Vagina (tissue), 2 donors: ENCODE results near the gene TERC. TPM values are rescaled to one million over a fixed set of nuclear protein-coding genes. Genes with fewer than 3 reads are reported as not detected.

Experiments
- DNase-seq, 2 donors: peaks; one replicate each; pipeline ENCODE4 v3.0.0-alpha.2; 2017; ENCODE audit errors: extremely low spot score in 2 of 2
- H3K27ac ChIP-seq: fragments of 200-600 bp; sonication (generic); one replicate; pipeline ENCODE4 v1.5.1; 2019
- H3K27me3 ChIP-seq: fragments of 200-600 bp; sonication (generic); one replicate; pipeline ENCODE4 v1.5.1; 2019
- H3K36me3 ChIP-seq, 2 donors: fragments of 200-600 bp; sonication (generic); one replicate each; pipeline ENCODE4 v1.5.1; 2017 to 2019
- H3K4me1 ChIP-seq: fragments of 200-600 bp; sonication (generic); one replicate; pipeline ENCODE4 v1.5.1; 2019
- H3K4me3 ChIP-seq, 2 donors: fragments of 200-600 bp; sonication (generic); 1 replicate in 1 of 2; 2 replicates in 1 of 2; pipeline ENCODE4 v1.5.1; 2016 to 2019
- H3K9me3 ChIP-seq: fragments of 200-600 bp; sonication (generic); one replicate; pipeline ENCODE4 v1.5.1; 2019
- POLR2A ChIP-seq, 2 donors: fragments of 450-650 bp; IDR thresholded peaks; one replicate each; pipeline ENCODE4 v1.6.1; 2017; ENCODE audit warnings: antibody characterized with exemption in 2 of 2, mild to moderate bottlenecking in 2 of 2, moderate library complexity in 2 of 2
- POLR2AphosphoS5 ChIP-seq, 2 donors: sonication (generic); formaldehyde crosslinking; IDR thresholded peaks; one replicate each; pipeline ENCODE4 v1.9.0; 2017; ENCODE audit warnings: antibody characterized with exemption in 2 of 2, mild to moderate bottlenecking in 2 of 2, low read depth in 1 of 2; ENCODE audit not compliant: insufficient read depth in 1 of 2
- intact Hi-C: fragments of 100-400 bp; cut with DNase I; formaldehyde crosslinking; loops from one replicate; pipeline ENCODE4 v1.15.1; 2023
- total RNA-seq: library from RNA; depleted of rRNA; stranded (reverse); fragments of >200 nt; gene quantifications from one replicate; pipeline ENCODE4 v1.2.3, GENCODE V29; 2016
- TF ChIP-seq, protein P1 (sequence below), 3 experiments: fragments of 450-650 bp in 2 of 3; fragments of 200-600 bp in 1 of 3; sonication (generic) in 1 of 3; IDR thresholded peaks; one replicate each; pipeline ENCODE4 v1.5.1; 2017 to 2019; ENCODE audit warnings: antibody characterized with exemption in 3 of 3, mild to moderate bottlenecking in 2 of 3, moderate library complexity in 2 of 3

TERC gene
- total RNA-seq, 1 donor from 2014 or later = 204 TPM

DNA sequence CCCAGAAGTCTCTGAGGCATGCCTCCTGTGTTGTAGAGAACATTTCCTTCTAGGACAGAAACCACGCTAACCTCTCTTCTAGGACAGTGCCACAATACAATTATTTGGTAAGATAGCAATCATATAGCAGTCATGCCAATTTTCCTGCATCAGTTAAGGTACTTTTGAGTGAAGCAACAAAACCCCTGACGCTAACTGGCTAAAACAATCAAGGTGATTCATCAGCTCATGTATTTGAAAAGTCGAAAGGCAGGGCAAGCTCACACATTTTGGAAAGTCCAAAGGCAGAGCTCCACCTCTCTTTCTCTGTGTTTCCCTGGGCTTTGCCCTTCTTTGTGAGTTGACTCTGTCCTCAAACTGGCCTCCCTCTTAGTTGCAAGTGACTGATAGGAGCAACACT is 10.1 kb downstream of the TERC start:
- no peaks in the 10 kb centered on the region for H3K36me3 ChIP-seq
- DNase-seq = no peak
- no peaks in the 10 kb centered on the region for H3K9me3 ChIP-seq
- no peak overlapping the region for H3K27ac ChIP-seq
- intact Hi-C loops = no loop called here
- TF ChIP-seq POLR2AphosphoS5 (IDR thresholded peaks at IDR 0.05; ENCODE audit: insufficient read depth in 1 of 2, low read depth in 1 of 2) (no peak), POLR2A (IDR thresholded peaks at IDR 0.05) (no peak)
- TF ChIP-seq, protein P1, sequence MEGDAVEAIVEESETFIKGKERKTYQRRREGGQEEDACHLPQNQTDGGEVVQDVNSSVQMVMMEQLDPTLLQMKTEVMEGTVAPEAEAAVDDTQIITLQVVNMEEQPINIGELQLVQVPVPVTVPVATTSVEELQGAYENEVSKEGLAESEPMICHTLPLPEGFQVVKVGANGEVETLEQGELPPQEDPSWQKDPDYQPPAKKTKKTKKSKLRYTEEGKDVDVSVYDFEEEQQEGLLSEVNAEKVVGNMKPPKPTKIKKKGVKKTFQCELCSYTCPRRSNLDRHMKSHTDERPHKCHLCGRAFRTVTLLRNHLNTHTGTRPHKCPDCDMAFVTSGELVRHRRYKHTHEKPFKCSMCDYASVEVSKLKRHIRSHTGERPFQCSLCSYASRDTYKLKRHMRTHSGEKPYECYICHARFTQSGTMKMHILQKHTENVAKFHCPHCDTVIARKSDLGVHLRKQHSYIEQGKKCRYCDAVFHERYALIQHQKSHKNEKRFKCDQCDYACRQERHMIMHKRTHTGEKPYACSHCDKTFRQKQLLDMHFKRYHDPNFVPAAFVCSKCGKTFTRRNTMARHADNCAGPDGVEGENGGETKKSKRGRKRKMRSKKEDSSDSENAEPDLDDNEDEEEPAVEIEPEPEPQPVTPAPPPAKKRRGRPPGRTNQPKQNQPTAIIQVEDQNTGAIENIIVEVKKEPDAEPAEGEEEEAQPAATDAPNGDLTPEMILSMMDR (IDR thresholded peaks at IDR 0.05) = no peak
- no peak overlapping the region for H3K4me3 ChIP-seq
- H3K4me1 ChIP-seq = no peaks in the 10 kb centered on the region
- H3K27me3 ChIP-seq = no peaks in the 10 kb centered on the region

DNA sequence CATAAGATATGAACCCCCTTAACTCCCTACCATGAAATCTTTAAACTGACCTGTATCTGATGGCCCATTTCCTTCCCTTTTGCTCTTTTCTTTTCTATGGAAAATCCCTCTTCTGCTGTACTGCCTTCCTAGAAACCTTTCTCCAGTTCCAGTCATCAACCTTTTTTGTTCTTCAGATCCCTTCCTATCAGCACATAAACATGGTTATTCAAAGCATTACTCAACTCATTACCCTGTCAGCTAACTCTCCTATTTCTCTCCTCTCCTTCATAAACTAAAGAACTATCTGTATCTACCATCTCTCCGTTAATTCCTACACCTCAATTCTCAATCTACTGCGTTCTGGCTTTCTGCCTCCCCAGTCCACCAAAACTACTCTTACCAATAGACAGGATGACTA is 13.0 kb downstream of the TERC start:
- Histone ChIP-seq H3K27ac (no peak overlapping the region), H3K4me1 (no peaks in the 10 kb centered on the region), H3K9me3 (no peaks in the 10 kb centered on the region), H3K4me3 (no peak overlapping the region), H3K27me3 (no peaks in the 10 kb centered on the region), H3K36me3 (no peaks in the 10 kb centered on the region)
- no peak for DNase-seq
- TF ChIP-seq, protein P1 (IDR thresholded peaks at IDR 0.05) = no peak
- TF ChIP-seq POLR2AphosphoS5 (IDR thresholded peaks at IDR 0.05; ENCODE audit: insufficient read depth in 1 of 2, low read depth in 1 of 2) (no peak), POLR2A (IDR thresholded peaks at IDR 0.05) (no peak)
- intact Hi-C loops = no loop called here

DNA sequence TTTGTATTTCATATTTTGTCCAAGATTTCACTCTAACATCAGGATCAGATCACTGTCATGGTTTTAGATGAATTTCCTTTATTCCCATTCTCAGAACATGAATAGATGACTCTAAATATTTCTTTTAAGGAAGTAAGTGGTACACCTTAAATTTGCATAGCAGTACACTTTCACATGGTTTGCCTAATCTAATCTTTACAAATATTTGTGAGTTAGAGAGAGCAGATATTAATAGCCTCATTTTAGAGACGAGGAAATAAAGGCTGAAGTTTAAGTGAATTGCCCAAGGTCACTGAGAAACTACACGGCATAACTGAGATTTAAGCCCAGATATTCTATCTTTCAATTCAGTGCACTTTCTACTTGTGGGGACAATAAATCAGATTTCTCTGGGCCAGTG is 14.2 kb downstream of the TERC start:
- no peaks in the 10 kb centered on the region for H3K9me3 ChIP-seq
- TF ChIP-seq, protein P1 (IDR thresholded peaks at IDR 0.05) = no peak
- no peak for TF ChIP-seq POLR2A (IDR thresholded peaks at IDR 0.05)
- TF ChIP-seq POLR2AphosphoS5 (IDR thresholded peaks at IDR 0.05; ENCODE audit: insufficient read depth in 1 of 2, low read depth in 1 of 2) = no peak
- H3K36me3 ChIP-seq = no peaks in the 10 kb centered on the region
- no peaks in the 10 kb centered on the region for H3K27me3 ChIP-seq
- intact Hi-C loops = no loop called here
- H3K27ac ChIP-seq = no peak overlapping the region
- H3K4me1 ChIP-seq = no peaks in the 10 kb centered on the region
- H3K4me3 ChIP-seq = no peak overlapping the region
- no peak for DNase-seq

DNA sequence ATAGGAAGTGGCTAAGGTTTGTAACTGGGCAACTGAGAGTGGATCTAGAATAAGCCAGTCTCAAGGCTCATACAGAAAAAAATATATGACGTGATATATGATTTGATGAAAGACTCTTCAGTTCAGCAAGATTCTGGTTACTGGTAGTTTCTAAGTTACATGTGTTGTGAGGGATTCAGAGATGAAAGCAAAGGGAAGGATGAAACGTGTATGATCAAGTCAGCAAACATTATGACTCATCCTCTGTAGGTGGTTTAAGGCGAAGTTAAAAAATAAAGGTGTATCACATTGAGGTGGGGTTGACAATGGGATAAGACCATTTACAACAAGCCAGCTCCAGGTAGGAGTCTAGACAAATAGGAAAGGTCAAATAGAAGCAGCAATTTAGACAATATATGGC is 16.2 kb downstream of the TERC start:
- Histone ChIP-seq H3K27ac (no peak overlapping the region), H3K27me3 (no peaks in the 10 kb centered on the region), H3K4me3 (no peak overlapping the region), H3K4me1 (no peaks in the 10 kb centered on the region), H3K36me3 (no peaks in the 10 kb centered on the region), H3K9me3 (no peaks in the 10 kb centered on the region)
- intact Hi-C loops = no loop called here
- no peak for DNase-seq
- TF ChIP-seq, protein P1 (IDR thresholded peaks at IDR 0.05) = no peak
- TF ChIP-seq POLR2AphosphoS5 (IDR thresholded peaks at IDR 0.05; ENCODE audit: insufficient read depth in 1 of 2, low read depth in 1 of 2) = no peak
- TF ChIP-seq POLR2A (IDR thresholded peaks at IDR 0.05) = no peak

DNA sequence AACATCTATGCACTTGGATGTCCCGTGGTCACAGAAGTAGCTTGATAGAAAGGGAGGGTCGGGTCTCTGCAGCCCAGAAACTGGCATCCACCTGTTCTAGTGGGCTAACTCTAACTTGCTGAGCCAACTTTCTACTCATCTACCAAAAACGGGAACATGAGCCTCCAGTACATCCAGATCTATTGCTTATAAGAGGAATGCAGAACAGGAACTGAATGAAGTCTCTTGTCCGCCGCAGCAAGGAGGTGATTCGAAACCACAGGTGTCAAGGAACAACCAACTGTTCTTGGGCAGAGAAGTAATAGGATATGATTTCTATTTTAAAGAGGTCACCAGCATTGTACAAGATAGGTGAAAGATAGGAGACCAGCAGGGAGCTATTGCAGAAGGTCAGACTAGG is 17.9 kb downstream of the TERC start:
- no peak for DNase-seq
- intact Hi-C loops = no loop called here
- no peak overlapping the region for H3K4me3 ChIP-seq
- H3K27me3 ChIP-seq = no peaks in the 10 kb centered on the region
- TF ChIP-seq, protein P1 (IDR thresholded peaks at IDR 0.05) = no peak
- TF ChIP-seq POLR2A (IDR thresholded peaks at IDR 0.05) = no peak
- TF ChIP-seq POLR2AphosphoS5 (IDR thresholded peaks at IDR 0.05; ENCODE audit: insufficient read depth in 1 of 2, low read depth in 1 of 2) = no peak
- H3K36me3 ChIP-seq = no peaks in the 10 kb centered on the region
- H3K9me3 ChIP-seq = no peaks in the 10 kb centered on the region
- H3K4me1 ChIP-seq = no peaks in the 10 kb centered on the region
- H3K27ac ChIP-seq = no peak overlapping the region
